GM13977 (cell line): ENCODE measurements around the gene ATG9B.

Source experiments
- DNase-seq: peaks from one replicate; pipeline ENCODE4 v3.0.0; 2012; ENCODE audit warnings: low spot score
- in situ Hi-C: fragments of 300-500 bp; cut with MboI; formaldehyde crosslinking; loops from one replicate; pipeline ENCODE4 v1.12.0; 2022; ENCODE audit warnings: low sequenced_read_pairs, low pct_unique_long_range_greater_than_20kb, mixed read lengths, inconsistent platforms; ENCODE audit not compliant: unreplicated experiment
- TF ChIP-seq, protein P1 (sequence below): IDR thresholded peaks from 2 replicates; pipeline ENCODE4 v1.5.1; 2012; ENCODE audit warnings: mild to moderate bottlenecking, control low read depth; ENCODE audit not compliant: insufficient read depth; ENCODE audit errors: extremely low read depth, missing control alignments

ATG9B gene

GRCh38 chr7:150975536-150976319 lies 48.6 kb downstream of the ATG9B start:
- in situ Hi-C loops, result no loop called here
- DNase-seq, result no peak

GRCh38 chr7:150974468-150975391 lies 49.6 kb downstream of the ATG9B start:
- peak; percentile 86 for DNase-seq
- TF ChIP-seq, protein P1, sequence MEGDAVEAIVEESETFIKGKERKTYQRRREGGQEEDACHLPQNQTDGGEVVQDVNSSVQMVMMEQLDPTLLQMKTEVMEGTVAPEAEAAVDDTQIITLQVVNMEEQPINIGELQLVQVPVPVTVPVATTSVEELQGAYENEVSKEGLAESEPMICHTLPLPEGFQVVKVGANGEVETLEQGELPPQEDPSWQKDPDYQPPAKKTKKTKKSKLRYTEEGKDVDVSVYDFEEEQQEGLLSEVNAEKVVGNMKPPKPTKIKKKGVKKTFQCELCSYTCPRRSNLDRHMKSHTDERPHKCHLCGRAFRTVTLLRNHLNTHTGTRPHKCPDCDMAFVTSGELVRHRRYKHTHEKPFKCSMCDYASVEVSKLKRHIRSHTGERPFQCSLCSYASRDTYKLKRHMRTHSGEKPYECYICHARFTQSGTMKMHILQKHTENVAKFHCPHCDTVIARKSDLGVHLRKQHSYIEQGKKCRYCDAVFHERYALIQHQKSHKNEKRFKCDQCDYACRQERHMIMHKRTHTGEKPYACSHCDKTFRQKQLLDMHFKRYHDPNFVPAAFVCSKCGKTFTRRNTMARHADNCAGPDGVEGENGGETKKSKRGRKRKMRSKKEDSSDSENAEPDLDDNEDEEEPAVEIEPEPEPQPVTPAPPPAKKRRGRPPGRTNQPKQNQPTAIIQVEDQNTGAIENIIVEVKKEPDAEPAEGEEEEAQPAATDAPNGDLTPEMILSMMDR, result peak; percentile 47
- in situ Hi-C loops, result no loop called here

More at GRCh38 chr7:150975536-150976319, 48.6 kb downstream of the ATG9B start:
- TF ChIP-seq, protein P1, result no peak

GRCh38 chr7:150973571-150974451 lies 50.5 kb downstream of the ATG9B start:
- DNase-seq, result no peak
- in situ Hi-C loops, result no loop called here
- TF ChIP-seq, protein P1, result no peak

- in situ Hi-C loops, result no loop called here
- no peak for DNase-seq
- TF ChIP-seq, protein P1, result no peak
Observed at GRCh38 chr7:150972741-150973140, 51.6 kb downstream of the ATG9B start.

DNA sequence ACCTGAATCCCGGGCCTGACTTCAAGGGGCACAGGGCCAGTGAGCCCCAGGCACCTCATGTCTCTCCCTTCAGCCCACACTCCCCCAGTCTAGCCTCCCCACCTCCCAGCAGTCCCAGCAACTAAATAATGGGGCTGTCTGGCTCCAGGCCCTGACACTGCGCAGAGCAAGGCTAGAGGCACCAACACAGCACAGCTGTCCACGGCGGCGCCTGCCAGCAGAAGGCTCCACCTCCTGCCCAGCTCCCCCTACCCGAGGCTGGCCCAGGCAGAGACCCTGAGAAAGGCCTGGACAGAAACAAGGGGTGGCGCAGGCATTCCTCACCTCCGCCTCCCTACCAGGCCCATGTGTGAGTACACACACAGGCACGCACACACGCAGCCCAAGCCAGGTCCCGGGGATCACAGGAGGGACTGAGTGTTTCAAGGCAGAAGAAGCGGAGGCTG lies 52.2 kb downstream of the ATG9B start:
- in situ Hi-C loops, result no loop called here
- TF ChIP-seq, protein P1, result no peak
- DNase-seq, result no peak
